H9 (cell line): ENCODE results near the gene TMEM117. TPM values are rescaled to one million over a fixed set of nuclear protein-coding genes. Genes with fewer than 3 reads are reported as not detected.

ENCODE experiments used
- DNase-seq: peaks from one replicate; pipeline ENCODE4 v3.0.0-alpha.2; 2017
- H2AFZ ChIP-seq: one replicate; pipeline ENCODE4 v1.6.1; 2013; ENCODE audit warnings: mild to moderate bottlenecking, low read length, control low read depth, moderate library complexity
- H2AK5ac ChIP-seq: 2 replicates; pipeline ENCODE4 v1.6.1; 2013; ENCODE audit warnings: low read length, control low read depth, mixed read lengths; ENCODE audit not compliant: insufficient read length
- H2BK120ac ChIP-seq: one replicate; pipeline ENCODE4 v1.6.1; 2013; ENCODE audit warnings: low read depth, mild to moderate bottlenecking, low read length, control low read depth, inconsistent platforms; ENCODE audit not compliant: poor library complexity, severe bottlenecking
- H2BK12ac ChIP-seq: 2 replicates; pipeline ENCODE4 v1.6.1; 2013; ENCODE audit warnings: low read length, control low read depth, mixed read lengths, low read depth; ENCODE audit not compliant: insufficient read length
- H2BK15ac ChIP-seq: 2 replicates; pipeline ENCODE4 v1.6.1; 2013; ENCODE audit warnings: low read depth, low read length, control low read depth
- H2BK20ac ChIP-seq: one replicate; pipeline ENCODE4 v1.6.1; 2013; ENCODE audit warnings: low read depth, mild to moderate bottlenecking, low read length, control low read depth, inconsistent platforms; ENCODE audit not compliant: poor library complexity, severe bottlenecking
- H2BK5ac ChIP-seq: 2 replicates; pipeline ENCODE4 v1.6.1; 2013; ENCODE audit warnings: low read length, control low read depth, mixed read lengths; ENCODE audit not compliant: insufficient read length
- H3K14ac ChIP-seq: 2 replicates; pipeline ENCODE4 v1.6.1; 2013; ENCODE audit warnings: low read length, control low read depth; ENCODE audit not compliant: insufficient read depth
- H3K18ac ChIP-seq: 2 replicates; pipeline ENCODE4 v1.6.1; 2013; ENCODE audit warnings: low read depth, mild to moderate bottlenecking, mixed read lengths, low read length, control low read depth; ENCODE audit not compliant: insufficient read length
- H3K23ac ChIP-seq: 2 replicates; pipeline ENCODE4 v1.6.1; 2013; ENCODE audit warnings: low read length, control low read depth, mixed read lengths, low read depth; ENCODE audit not compliant: insufficient read length
- H3K23me2 ChIP-seq: 2 replicates; pipeline ENCODE4 v1.6.1; 2013; ENCODE audit warnings: low read depth, mild to moderate bottlenecking, mixed read lengths, low read length, control low read depth; ENCODE audit not compliant: insufficient read length, poor library complexity, severe bottlenecking
- H3K27ac ChIP-seq: 2 replicates; pipeline ENCODE4 v1.5.1; 2013; ENCODE audit warnings: low read length, control low read depth, mixed read lengths, low read depth; ENCODE audit not compliant: insufficient read length
- H3K27me3 ChIP-seq: 2 replicates; pipeline ENCODE4 v1.6.1; 2013; ENCODE audit warnings: low read length, control low read depth, inconsistent platforms; ENCODE audit not compliant: insufficient read depth
- H3K4ac ChIP-seq: 2 replicates; pipeline ENCODE4 v1.6.1; 2013; ENCODE audit warnings: low read depth, mild to moderate bottlenecking, control low read depth, inconsistent platforms, low read length, moderate library complexity
- H3K4me1 ChIP-seq: 2 replicates; pipeline ENCODE4 v1.6.1; 2013; ENCODE audit warnings: low read length, control low read depth, inconsistent platforms; ENCODE audit not compliant: insufficient read depth
- H3K4me2 ChIP-seq: 2 replicates; pipeline ENCODE4 v1.6.1; 2013; ENCODE audit warnings: low read length, control low read depth, mixed read lengths; ENCODE audit not compliant: insufficient read length, insufficient read depth
- H3K56ac ChIP-seq: 2 replicates; pipeline ENCODE4 v1.6.1; 2013; ENCODE audit warnings: low read depth, mild to moderate bottlenecking, mixed read lengths, low read length, control low read depth; ENCODE audit not compliant: insufficient read length
- H3K79me1 ChIP-seq: 2 replicates; pipeline ENCODE4 v1.6.1; 2013; ENCODE audit warnings: low read depth, mild to moderate bottlenecking, moderate library complexity, low read length, control low read depth, inconsistent platforms; ENCODE audit not compliant: insufficient read depth, poor library complexity, severe bottlenecking
- H3K79me2 ChIP-seq: 2 replicates; pipeline ENCODE4 v1.6.1; 2013; ENCODE audit warnings: low read length, control low read depth, inconsistent platforms; ENCODE audit not compliant: insufficient read depth
- H3K9ac ChIP-seq: 2 replicates; pipeline ENCODE4 v1.6.1; 2013; ENCODE audit warnings: low read length, control low read depth, mixed read lengths; ENCODE audit not compliant: insufficient read length; ENCODE audit errors: extremely low read depth
- H3K9me3 ChIP-seq: one replicate; pipeline ENCODE4 v1.6.1; 2013; ENCODE audit warnings: low read depth, low read length, inconsistent platforms; ENCODE audit not compliant: control insufficient read depth
- H3T11ph ChIP-seq: one replicate; pipeline ENCODE4 v1.6.1; 2013; ENCODE audit warnings: mild to moderate bottlenecking, low read length, control low read depth, inconsistent platforms
- H4K20me1 ChIP-seq: one replicate; pipeline ENCODE4 v1.6.1; 2013; ENCODE audit not compliant: control insufficient read depth, insufficient read length, insufficient read depth
- H4K5ac ChIP-seq: 2 replicates; pipeline ENCODE4 v1.6.1; 2013; ENCODE audit warnings: low read depth, mild to moderate bottlenecking, mixed read lengths, low read length, control low read depth; ENCODE audit not compliant: insufficient read length
- H4K8ac ChIP-seq: replicated peaks from 2 replicates; pipeline ENCODE4 v1.6.1; 2013; ENCODE audit warnings: low read length, control low read depth, mixed read lengths, low read depth; ENCODE audit not compliant: insufficient read length
- H4K91ac ChIP-seq: 2 replicates; pipeline ENCODE4 v1.6.1; 2013; ENCODE audit warnings: low read depth, mild to moderate bottlenecking, moderate library complexity, mixed read lengths, low read length, control low read depth; ENCODE audit not compliant: insufficient read length
- H3K27ac Mint-ChIP-seq, 3 experiments: 2 replicates in 2 of 3; 3 replicates in 1 of 3; pipeline ENCODE4 v1.8.0; 2020 to 2021; ENCODE audit warnings: mixed read lengths in 3 of 3, mild to moderate bottlenecking in 1 of 3, moderate library complexity in 1 of 3
- H3K27me3 Mint-ChIP-seq: 2 replicates; pipeline ENCODE4 v1.8.0; 2021; ENCODE audit warnings: low read depth, mild to moderate bottlenecking, moderate library complexity, mixed read lengths
- H3K36me3 Mint-ChIP-seq, 3 experiments: 2 replicates in 2 of 3; 3 replicates in 1 of 3; pipeline ENCODE4 v1.8.0; 2020 to 2021; ENCODE audit warnings: low read depth in 3 of 3, mixed read lengths in 3 of 3; ENCODE audit not compliant: insufficient read depth in 1 of 3
- H3K4me1 Mint-ChIP-seq, 2 experiments: 2 replicates each; pipeline ENCODE4 v1.8.0; 2020; ENCODE audit warnings: mixed read lengths in 2 of 2
- H3K4me3 Mint-ChIP-seq, 2 experiments: 2 replicates in 1 of 2; 3 replicates in 1 of 2; pipeline ENCODE4 v1.8.0; 2020 to 2021; ENCODE audit warnings: mild to moderate bottlenecking in 2 of 2, mixed read lengths in 2 of 2, moderate library complexity in 1 of 2
- H3K9me3 Mint-ChIP-seq, 2 experiments: 2 replicates in 1 of 2; 3 replicates in 1 of 2; pipeline ENCODE4 v1.8.0; 2020; ENCODE audit warnings: mild to moderate bottlenecking in 2 of 2, mixed read lengths in 2 of 2, moderate library complexity in 1 of 2
- CTCF ChIP-seq: fragments of 200-600 bp; sonication (generic); conservative IDR thresholded peaks from 3 replicates; pipeline ENCODE4 v1.8.0; 2021; ENCODE audit warnings: antibody characterized with exemption, mild to moderate bottlenecking
- WGBS: extraction: QIAGEN DNeasy Blood & Tissue Kit; methylation state at CpG from one replicate; pipeline ENCODE4 v1.1.7; 2013; ENCODE audit warnings: missing lambda C conversion rate, low lambda C conversion rate, mixed read lengths; ENCODE audit not compliant: insufficient read length; ENCODE audit errors: extremely low coverage; 5-methylcytosine and 5-hydroxymethylcytosine counted together
- total RNA-seq: library from RNA; stranded (reverse); gene quantifications from 2 replicates; pipeline ENCODE4 v1.2.1, GENCODE V29; 2021

The TMEM117 gene
- total RNA-seq, 1 experiment from 2014 or later, result 1.7 TPM

DNA sequence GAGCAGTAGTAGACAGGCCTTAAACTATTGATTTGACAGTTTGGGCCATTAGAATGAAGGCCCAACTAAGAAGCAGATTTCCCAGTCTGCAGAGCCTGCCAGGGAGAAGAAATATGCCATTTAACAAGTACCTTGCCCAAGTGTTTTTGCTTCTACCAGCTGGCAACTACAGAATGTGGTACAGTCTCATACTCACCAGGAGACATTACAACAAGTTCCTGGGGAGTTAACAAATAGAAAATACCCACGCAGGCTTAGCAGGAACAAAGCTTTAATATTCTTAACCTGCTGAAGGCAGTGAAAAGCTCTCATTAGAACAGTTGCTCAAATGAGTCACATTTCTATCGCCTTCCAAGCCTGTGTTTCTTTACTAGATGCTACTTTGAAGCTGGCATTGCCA, 241.0 kb downstream of the TMEM117 start:
- H4K20me1 ChIP-seq, result no peaks in the 10 kb centered on the region
- no peak overlapping the region for H4K8ac ChIP-seq
- Mint-ChIP-seq H3K9me3 (no peaks in the 10 kb centered on the region), H3K27me3 (no peaks in the 10 kb centered on the region), H3K27ac (no peak overlapping the region), H3K4me3 (no peak overlapping the region), H3K4me1 (peaks cover 4 to 8% of the 10 kb centered on the region in 2 experiments), H3K36me3 (peaks cover 0 to 2% (median 0%) of the 10 kb centered on the region in 3 experiments; a peak in 1 of 7 replicates)
- no peak overlapping the region for H3K4ac ChIP-seq
- H4K91ac ChIP-seq, result no peak overlapping the region
- no peak overlapping the region for H3T11ph ChIP-seq
- H3K79me2 ChIP-seq, result no peaks in the 10 kb centered on the region
- H3K18ac ChIP-seq, result no peak overlapping the region
- H2BK15ac ChIP-seq, result no peak overlapping the region
- no peaks in the 10 kb centered on the region for H3K79me1 ChIP-seq
- H3K23ac ChIP-seq, result no peak overlapping the region
- no peak overlapping the region for H3K9ac ChIP-seq
- no peak overlapping the region for H2BK120ac ChIP-seq
- H3K56ac ChIP-seq, result no peak overlapping the region
- H3K27ac ChIP-seq, result no peak overlapping the region
- no peak overlapping the region for H4K5ac ChIP-seq
- TF ChIP-seq CTCF, result no peak
- no CpG with 5 or more reads among the region's 2 CpGs for WGBS
- H2BK5ac ChIP-seq, result no peak overlapping the region
- H3K4me2 ChIP-seq, result no peak overlapping the region
- H3K14ac ChIP-seq, result no peak overlapping the region
- no peak for DNase-seq
- no peaks in the 10 kb centered on the region for H3K23me2 ChIP-seq
- no peak overlapping the region for H2AFZ ChIP-seq
- no peaks in the 10 kb centered on the region for H3K9me3 ChIP-seq
- peaks cover 2% of the 10 kb centered on the region; the same call in 1 of the 2 replicates for H3K4me1 ChIP-seq
- H2BK12ac ChIP-seq, result no peak overlapping the region
- no peaks in the 10 kb centered on the region for H3K27me3 ChIP-seq
- no peak overlapping the region for H2BK20ac ChIP-seq
- no peak overlapping the region for H2AK5ac ChIP-seq
